ENCODE measurements around the gene RABEP1.

RABEP1 gene

DNA sequence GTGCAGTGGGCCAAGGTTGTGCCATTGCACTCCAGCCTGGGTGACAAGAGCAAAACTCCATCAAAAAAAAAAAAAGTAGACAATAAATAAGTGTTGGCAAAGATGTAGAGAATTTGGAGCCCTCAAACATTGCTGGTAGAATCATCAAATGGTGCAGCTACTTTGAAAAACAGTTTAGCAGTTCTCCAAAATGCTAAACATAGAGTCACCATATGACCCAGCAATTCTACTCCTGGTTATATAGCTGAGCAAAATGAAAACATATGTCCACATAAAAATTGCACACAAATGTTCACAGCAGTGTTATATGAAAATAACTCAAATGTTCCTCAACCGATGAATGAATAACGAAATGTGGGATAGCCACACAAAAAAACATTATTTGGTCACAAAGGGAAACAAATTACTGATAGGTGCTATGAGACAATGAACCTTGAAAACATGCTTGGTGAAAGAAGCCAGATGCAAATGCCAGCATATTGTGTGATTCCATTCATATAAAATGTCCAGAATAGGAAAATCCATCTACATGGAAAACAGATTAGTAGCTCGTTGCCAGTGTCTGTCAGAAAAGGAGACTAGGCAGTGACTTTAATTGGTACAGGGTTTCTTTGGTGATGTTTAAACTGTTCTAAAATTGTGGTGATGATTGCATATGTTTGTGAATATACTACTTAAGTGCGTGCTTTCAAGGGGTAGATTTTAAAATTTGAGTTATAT is 12.7 kb upstream of the RABEP1 start:
- no peak for DNase-seq

DNA sequence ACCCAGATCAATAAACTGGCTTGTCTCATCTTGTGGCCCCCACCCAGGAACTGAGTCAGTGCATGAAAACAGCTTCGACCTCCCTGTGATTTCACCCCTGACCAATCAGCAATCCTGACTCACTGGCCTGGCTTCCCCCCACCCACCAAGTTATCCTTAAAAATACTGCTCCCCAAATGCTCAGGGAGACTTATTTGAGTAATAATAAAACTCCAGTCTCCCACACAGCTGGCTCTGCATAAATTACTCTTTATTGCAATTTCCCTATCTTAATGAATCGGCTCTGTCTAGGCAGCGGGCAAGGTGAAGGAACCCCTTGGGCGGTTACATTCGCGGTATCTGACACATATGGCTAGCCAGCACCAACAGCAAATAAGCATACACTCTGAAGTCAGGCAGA is 9.8 kb upstream of the RABEP1 start:
- DNase-seq = no peak

DNA sequence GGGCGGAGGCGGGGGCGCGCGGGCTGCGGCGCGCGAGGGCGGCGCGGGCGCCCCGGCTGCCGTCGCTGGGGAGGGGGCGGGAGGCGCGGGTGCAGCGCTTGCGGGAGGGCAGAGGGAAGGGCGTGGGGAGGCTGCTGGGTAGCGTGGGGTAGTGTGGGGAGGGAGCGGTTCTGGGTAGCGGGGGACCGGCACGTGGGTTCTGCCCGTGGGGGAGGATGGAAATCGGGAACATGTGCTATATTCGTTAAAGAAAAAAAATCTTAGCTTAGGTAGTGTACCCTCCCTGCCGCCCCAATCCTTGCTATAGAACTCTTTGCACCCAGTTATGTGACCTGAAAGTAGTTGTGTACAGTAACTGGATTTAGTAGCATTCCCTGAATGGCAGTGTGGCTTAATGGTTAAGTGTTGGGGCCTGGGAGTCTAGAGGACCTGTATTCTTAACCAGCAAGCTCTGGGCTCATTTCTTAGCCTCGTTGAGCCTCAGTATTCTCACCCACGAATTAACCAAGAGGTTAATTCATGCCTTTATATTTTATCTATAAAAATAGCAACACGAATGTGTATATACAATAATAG is 646 bp downstream of the RABEP1 start:
- DNase-seq = no peak

DNA sequence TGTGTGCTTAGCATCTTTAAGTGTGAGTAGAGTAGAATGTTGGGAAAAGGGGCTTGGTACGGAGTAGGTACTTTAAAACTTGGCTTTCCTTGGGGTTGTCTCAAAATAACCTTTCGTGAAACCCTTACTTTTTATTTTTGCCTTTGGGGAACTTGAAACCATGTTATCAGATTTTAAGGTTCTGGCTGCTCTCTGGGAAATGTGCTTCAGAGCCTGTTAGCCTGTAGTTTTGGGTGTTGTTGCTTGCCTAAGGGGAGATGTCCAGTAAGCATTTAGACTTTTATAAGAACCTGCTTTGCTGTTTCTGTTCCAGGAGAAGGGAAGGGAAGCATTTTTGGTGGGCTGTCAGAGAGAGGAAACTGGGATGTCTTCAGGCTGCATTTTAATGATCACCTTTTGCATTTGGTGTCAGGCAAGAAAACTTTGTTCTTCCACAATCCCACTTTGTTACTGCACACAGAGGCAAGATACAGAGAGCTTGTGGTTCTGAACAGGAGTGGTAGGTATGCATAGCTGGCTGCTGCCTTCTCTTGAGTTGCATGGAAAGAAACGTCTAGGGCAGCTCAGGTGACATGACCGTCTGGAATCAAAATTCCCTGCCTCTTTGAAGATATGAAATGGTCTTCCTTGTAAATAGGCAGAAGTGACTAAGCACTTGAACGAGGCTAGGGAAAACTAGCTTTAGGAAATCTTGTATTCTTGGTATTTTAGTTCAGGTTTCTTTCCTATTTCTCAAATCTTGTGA is 1.7 kb downstream of the RABEP1 start:
- DNase-seq = no peak

DNA sequence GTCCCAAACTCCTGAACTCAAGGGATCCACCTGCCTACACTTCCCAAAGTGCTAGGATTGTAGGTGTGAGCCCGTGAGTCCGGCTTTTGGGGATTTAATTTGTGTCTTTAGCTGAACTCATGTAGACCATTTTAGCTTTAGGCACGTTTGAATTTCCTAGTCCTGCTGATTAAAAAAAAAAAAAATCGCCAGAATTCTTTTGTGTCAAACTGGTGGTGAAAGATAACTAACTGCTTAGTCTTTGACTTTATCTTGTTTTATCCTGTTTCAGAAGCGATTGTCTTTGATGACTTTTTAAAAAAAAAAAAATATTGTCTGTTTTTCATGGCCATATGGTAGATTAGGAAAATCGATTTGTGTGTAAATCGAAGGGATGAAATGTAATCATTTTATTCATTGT is 2.6 kb downstream of the RABEP1 start:
- no peak for DNase-seq

DNA sequence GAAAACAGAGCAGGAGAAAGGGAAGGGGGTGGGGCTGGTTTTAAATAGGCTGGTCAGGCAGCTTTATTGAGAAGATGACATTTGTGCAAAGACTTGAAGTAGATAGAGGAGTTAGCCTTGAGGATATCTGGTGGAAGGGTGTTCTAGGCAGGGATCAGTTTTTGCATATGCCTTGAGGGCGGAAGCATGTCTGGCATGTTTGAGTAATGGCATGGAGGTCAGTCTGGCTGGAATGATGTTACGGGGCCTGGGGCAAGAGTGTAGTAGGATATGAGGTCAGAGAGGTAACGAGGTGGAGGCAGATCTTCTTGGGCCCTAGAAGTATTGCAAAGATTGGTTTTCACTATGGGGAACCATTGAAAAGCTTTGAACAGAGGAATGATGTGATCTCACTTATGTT is 4.8 kb downstream of the RABEP1 start:
- DNase-seq = no peak

DNA sequence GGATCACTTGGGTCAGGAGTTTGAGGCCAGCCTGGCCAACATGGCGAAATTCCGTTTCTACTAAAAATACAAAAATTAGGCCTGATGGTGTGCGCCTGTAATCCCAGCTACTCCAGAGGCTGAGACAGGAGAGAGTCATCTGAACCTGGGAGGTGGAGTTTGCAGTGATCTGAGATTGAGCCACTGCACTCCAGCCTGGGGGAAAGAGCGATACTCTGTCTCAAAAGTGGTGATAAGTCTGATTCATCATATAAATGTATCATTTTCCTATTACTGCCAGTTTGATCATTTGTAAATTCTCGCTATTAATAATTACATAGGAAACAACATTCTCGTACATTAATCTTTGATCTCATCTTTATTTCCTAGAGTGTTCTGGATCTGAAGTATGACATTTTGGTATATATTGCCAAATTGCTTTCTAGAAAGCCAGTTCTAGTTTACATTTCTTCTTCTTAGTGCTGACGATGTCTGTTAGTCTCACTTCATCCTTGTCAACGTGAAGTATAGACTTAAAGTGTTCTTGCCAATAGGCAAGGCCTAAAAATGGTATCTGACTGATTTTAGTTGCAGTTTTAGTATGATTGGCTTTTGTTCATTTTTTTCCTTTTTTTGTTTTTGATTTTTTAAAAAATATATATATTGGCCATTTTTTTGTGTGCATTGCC is 9.7 kb downstream of the RABEP1 start:
- DNase-seq = no peak

DNA sequence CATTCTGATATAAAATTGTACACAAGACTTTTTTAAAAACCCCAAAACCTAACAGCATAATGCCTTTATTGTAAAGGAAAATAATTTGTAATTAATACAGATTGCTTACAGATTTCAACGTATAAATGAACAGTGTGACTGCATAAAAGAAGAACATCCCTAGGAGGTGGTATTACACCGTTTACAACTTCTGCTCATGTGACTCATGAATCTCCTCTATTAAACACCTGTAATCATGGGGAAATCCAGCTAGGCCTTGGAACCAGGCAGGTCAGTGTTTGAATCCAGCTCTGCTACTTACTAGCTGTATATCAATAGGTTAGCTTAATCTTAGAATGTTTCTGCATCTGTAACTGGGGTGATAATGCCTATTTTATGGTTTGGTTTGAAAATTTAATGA is 15.2 kb downstream of the RABEP1 start:
- no peak for DNase-seq

DNA sequence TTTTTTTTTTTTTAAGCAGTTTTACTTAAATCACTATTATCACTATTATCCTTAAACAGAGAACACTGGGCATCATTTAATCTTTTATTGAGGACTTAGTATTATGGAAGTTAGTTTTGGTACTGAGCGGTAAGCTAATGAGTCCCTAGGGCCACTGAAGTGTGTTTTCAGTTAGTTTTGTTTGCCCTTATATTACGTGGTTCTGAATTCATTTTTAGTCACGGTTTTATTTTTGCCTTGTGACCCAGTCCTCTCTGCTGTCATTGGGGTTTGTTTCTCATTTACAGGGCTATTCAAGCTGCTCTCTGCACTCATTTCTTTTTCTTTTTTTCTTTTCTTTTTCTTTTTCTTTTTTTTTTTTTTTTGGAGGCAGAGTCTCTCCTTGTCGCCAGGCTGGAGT is 17.3 kb downstream of the RABEP1 start:
- DNase-seq = no peak

DNA sequence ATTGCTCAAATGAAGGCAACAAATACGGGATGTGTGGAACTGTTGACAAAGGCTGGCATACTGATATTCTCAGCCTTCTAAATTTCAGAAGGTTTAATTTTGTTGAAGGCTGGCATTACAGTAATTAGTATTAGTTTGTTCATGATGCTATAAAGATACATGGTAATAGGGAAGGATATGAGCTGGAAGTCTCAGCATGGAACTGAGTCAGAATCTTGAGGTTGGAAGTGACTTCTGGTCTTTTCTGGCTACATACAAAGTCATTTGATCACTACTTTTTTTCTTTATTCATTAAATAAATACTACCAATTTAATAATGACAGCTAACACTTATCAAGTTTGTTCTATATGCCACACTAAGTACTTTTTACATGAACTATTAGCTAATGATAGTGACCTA is 22.6 kb downstream of the RABEP1 start:
- no peak for DNase-seq

DNA sequence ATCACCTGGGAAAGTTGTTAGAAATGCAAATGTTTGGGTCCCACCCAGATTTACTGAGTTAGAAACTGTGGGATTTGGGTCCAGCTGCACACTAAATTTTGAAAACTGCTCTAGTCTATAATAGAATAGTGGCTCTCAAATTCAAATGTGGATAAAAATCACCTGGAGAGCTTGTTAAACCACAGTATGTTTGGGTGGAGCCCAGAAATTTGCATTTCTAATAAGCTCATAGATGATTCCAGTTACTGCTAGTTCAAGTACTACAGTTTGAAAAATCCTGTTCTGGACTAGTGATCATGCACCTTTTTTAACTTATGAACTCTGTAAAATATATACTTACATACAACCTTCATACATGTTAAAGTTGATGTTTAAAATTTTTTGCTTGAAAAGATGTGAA is 27.8 kb downstream of the RABEP1 start:
- DNase-seq = no peak

DNA sequence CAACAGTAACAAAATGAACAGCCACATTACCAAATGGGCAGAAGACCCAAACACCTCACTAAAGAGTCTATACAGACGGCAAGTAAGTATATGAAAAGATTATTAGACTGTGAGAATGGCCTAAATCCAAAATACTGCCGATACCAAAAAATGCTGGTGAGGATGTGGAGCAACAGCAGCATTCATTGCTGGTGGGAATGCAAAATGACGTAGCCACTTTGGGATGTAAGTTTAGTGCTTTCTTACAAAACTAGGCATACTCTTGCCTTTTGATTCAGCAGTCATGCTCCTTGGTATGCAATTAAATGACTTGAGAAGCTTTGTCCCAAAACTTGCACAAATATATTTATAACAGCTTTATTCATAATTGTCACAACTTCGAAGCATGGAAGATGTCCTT is 43.8 kb downstream of the RABEP1 start:
- DNase-seq = no peak

DNA sequence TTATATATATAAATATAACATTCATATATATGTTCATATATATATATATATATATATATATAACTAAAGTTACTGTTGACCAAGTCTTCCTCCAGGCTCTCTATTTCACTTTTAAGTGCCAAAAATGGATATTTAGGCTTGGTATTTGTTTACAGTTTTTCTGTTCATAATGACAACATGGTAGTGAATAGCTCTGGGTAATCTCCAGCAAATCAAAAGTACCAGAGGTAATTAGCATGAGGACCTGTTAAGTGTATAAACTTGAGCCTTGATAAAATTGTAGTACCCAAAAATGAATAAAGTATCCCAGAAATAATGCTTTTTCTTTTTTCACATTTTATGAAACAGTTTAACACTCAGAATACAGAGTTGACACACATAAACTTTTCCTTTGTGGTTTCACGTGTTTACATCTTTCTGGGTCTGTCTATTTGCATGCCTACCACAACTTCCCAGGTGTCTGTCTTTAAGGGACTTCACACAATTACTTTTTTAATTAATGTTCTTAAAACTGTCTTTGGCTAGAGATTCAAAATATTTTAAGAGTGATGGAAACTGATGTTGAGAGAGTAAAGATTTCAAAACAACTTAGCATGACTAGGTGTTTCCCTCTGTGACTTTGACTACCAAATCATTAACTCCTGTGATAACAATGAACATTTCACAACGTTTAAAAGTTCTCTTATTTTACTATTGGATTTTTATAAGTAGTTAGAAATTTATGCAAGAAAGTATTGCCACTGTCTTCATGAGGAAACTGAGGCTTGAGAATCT is 47.9 kb downstream of the RABEP1 start:
- DNase-seq = peak; percentile 7

DNA sequence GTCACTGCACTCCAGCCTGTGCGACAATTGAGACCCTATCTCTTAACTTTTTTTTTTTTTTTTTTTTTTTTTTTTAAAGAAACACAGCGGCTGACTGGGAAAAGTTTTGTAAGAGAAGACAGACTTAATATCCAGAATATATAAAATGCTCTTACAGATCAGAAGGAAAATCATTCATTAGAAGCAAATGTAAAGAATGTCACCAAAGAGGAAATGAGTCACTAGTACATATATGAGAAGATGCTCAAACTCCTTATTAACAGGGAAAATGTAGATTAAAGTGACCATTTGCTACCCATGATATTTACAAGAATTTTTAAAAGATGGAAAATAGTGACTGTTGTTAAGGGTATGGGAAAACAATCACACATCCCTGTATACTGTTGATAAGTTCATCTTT is 48.9 kb downstream of the RABEP1 start:
- no peak for DNase-seq

DNA sequence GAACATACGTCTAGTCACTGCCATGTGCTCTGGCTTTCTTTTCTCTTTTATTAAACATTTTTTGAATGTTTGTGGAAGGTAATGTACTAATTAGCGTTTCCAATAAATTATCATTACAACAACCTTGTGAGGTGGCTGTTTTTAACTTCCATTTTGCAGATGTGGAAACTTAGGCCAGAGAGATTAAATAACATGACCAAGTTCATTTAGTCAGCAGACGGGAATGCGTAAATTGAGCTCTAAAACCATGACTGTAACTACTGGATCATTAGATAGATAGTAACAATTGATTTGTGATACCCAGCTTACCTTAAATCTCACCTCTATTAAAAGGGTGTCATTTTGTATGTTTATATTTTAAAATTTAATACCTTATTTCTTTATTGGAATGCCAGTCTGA is 49.4 kb downstream of the RABEP1 start:
- no peak for DNase-seq

DNA sequence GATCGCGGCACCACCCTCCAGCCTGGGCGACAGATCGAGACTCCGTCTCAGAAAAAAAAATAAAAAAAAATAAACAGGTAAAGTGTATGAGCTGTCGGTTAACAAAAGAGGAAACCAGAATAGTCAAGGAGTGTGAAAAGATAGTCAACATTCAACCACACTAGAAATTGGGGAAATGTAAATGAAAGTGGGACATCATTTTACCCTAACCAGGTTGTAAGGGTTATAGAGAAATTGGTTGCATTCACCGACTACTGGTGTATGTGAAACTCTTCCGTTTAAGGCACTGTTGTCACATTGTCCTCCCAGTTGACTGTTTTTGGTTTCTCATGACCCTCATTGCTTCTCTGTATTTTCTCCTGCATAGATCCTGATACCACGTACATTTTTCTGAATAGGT is 62.8 kb downstream of the RABEP1 start:
- no peak for DNase-seq

DNA sequence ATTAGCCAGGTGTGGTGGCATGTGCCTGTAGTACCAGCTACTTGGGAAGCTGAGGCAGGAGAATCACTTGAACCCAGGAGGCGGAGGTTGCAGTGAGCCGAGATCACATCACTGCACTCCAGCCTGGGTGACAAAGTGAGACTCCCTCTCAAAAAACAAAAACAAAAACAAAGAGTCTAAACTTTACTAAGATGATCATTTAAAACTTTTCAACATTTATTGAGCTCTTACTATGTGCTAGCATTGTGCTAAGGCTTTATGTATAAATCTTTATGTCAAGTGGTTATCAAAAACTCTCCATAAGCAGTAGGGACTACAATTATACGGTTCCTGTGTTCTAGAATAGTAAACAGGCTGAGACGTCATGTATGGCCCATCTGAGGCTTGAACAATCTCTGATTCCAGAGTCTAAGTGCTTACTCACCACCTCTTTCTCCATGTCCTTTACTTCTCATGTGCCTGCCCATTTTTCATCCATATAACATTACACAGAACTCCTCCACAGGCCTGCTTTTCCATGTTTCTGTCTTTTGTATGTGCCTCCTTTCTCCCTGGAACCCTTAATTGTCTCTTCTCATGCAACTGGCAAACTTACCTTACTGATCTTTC is 70.7 kb downstream of the RABEP1 start:
- no peak for DNase-seq

DNA sequence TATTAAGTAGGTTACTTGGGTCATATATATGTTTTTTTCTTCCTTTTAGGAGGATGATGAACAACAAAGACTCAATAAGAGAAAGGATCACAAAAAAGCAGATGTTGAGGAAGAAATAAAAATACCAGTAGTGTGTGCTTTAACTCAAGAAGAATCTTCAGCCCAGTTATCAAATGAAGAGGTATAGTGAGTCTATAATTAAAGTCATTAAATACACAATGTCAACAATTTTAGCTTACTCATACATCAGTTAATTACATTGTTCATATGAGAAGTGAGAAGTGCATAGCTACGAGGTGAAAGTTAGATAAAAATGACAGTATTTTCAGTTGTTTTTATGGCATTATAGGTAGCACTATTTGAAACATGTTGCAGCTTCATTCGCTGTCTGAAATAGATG is 72.2 kb downstream of the RABEP1 start:
- DNase-seq = no peak

DNA sequence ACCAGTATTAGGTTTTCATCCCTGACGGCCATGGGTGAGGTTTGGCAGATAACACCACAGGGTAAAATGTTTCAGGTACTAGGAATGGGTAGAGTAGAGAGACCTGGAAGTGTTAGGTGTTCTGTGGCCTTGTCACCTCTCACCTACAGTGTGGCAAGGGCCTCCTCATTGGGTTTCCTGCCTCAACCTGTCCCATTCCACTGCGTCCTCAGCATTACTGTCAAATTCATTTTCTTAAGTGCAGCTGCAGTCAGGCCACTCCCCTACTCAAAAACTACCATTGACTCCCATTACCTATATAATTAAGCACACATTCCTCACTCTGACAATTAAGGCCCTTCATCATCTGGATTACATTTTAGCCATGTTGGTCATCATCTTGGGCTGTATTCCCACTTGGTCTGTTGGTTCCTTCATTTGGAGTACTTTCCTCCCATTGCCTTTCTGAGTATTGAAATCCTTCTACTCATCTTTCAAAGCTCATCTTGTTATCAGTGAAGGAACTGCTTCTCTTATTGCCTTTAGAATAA is 72.9 kb downstream of the RABEP1 start:
- no peak for DNase-seq

DNA sequence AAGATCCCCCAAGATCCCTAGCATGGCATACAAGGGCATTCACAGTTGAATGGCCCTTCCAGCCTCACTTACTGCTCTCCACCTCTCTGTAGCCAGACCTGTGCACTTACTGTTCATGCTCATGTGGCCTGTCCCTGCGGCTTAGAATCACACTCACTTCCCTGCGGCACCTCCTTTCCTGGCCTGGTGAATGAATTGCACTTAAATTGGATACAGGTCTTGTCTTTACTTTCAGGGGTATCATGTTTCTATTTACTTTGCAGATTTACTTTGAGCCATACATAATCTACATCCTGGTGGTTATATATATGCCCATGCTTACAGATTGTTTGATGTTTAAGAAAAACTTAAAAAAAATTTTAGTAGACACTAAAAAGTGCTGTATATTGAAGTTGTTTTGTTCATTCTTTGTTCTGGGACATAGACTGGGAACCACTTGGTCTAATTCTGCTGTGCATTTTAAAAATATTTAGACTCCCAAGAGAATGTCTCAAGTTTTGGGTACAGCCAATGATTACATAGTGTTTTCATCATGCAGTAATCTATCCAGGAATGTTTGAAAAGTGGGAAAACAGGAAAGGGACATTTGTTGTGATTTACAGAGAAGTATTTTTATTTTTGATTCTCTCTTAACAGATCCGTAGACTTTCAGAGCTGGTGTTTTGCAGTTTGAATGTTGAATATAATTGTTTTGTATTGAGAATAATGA is 73.5 kb downstream of the RABEP1 start:
- DNase-seq = no peak

DNA sequence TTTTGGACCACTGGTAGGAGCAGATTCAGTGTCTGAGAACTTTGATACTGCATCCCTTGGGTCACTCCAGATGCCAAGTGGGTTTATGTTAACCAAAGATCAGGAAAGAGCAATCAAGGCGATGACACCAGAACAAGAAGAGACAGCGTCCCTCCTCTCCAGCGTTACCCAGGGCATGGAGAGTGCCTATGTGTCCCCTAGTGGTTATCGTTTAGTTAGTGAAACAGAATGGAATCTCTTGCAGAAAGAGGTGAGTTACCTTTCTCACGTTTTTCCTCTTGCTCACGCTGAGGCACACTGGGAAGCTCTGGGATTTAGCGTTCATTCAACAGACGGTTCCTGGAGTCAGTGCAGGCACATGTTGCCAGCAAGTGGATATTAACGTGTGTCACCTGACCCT is 79.3 kb downstream of the RABEP1 start:
- no peak for DNase-seq
